KOPT-K1 (cell line): ENCODE results near the gene PHPT1.

Experiments
- H3K27ac ChIP-seq: fragments of 200-600 bp; sonication (generic); 2 replicates; pipeline ENCODE4 v1.5.1; 2016; ENCODE audit warnings: antibody characterized with exemption, mild to moderate bottlenecking, low read depth, low read length; ENCODE audit not compliant: poor library complexity, severe bottlenecking
- H3K36me3 ChIP-seq: fragments of 200-600 bp; sonication (generic); 2 replicates; pipeline ENCODE4 v1.5.1; 2017; ENCODE audit warnings: antibody characterized with exemption, mild to moderate bottlenecking, low read length, moderate library complexity; ENCODE audit not compliant: insufficient read depth
- H3K9me3 ChIP-seq: fragments of 200-600 bp; sonication (generic); 2 replicates; pipeline ENCODE4 v1.5.1; 2017; ENCODE audit warnings: antibody characterized with exemption, low read length, mild to moderate bottlenecking; ENCODE audit not compliant: insufficient read depth, poor library complexity, severe bottlenecking

The PHPT1 gene

GRCh38 chr9:136898483-136899100 is 49.4 kb downstream of the PHPT1 start:
- H3K27ac ChIP-seq: no peak overlapping the region
- H3K9me3 ChIP-seq: no peaks in the 10 kb centered on the region
- peaks cover 71% of the 10 kb centered on the region for H3K36me3 ChIP-seq

DNA sequence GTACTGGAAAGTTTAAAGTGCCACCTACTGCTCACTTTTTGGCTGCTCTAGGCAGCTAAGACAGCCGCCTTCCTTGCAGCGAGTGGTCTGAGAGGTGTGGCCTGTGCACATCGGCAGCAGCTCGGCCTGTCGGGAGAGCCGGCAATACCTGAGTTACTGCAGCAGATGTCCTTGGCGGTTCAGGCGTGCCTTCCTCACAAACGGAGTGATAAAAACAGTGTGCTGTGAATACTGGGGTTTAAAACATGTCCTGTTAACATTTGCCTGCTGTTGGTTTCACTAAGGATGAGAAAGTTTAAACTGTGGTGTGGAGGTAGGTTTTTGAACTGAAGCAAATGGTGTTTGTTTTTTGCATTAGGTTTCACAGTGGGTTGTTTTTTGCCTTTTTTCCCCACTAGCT is 50.0 kb downstream of the PHPT1 start:
- Histone ChIP-seq H3K36me3 (peaks cover 75% of the 10 kb centered on the region), H3K27ac (no peak overlapping the region), H3K9me3 (no peaks in the 10 kb centered on the region)

DNA sequence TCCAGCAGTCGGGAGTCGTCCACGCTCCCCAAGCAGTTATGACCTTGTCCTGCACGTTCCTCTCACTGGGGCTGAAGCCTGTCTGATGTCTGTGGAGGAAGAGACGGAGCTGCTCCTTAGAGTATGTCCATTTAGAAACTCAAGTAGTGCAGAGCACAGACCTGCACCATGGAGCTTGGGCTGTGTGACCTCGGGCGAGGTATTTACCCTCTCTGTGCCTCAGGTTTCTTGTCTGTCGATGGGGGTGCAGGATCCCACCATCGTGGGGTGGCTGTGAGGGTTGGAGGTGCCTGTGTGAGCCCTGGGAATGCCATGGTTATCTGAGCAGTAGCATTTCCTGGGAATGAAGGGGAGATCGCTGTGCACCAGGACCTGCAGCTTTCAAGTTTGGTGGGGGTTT is 51.3 kb downstream of the PHPT1 start:
- Histone ChIP-seq H3K9me3 (no peaks in the 10 kb centered on the region), H3K36me3 (peaks cover 73% of the 10 kb centered on the region), H3K27ac (no peak overlapping the region)
